HG02938 (cell line): ENCODE data around the gene CDK5RAP3.
"Not testable (repeated sequence)": the region's sequence is repeated elsewhere in the genome, so short reads cannot be mapped to it uniquely, and the experiment has no call there.

Experiments used
- ATAC-seq: cut with Tn5 transposase; IDR thresholded peaks from one replicate; pipeline ENCODE4 v1.9.1; 2021; ENCODE audit warnings: mild to moderate bottlenecking, moderate library complexity; ENCODE audit not compliant: unreplicated experiment

Gene CDK5RAP3

DNA sequence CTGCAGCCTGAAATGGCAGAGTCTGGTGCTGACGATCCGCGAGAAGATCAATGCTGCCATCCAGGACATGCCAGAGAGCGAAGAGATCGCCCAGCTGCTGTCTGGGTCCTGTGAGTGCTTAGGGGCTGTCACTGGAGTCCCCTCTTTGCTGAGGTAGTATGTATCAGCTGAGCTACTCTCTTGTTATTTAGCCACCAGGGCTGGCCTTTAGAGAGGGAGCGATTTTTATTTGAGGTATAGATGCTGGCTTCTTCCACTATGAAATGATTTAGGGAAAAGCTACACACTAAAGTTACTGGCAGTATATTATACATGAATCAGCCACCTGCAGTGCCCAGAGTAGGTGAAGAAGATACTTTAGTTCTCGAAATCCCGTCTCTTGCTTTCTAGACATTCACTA, 2.6 kb downstream of the CDK5RAP3 start:
- ATAC-seq, result no peak

DNA sequence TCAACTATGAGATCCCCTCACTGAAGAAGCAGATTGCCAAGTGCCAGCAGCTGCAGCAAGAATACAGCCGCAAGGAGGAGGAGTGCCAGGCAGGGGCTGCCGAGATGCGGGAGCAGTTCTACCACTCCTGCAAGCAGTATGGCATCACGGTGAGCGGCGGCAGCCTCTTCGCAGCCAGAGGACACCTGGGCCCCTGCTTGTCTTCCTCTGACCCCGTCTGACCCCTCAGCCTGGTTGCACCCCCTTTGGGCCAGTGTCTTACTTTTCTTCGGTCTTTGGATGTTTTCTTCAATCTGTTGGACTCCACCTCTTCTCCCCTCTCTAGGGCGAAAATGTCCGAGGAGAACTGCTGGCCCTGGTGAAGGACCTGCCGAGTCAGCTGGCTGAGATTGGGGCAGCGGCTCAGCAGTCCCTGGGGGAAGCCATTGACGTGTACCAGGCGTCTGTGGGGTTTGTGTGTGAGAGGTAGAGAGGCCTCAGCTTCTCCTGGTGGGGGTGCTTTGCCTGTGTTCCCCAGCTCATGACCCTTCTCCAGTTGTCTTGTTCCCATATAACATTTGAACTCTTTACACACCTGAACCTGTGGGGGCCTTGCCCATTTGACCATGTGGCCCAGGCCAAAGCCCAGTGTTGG, 4.4 kb downstream of the CDK5RAP3 start:
- no peak for ATAC-seq

DNA sequence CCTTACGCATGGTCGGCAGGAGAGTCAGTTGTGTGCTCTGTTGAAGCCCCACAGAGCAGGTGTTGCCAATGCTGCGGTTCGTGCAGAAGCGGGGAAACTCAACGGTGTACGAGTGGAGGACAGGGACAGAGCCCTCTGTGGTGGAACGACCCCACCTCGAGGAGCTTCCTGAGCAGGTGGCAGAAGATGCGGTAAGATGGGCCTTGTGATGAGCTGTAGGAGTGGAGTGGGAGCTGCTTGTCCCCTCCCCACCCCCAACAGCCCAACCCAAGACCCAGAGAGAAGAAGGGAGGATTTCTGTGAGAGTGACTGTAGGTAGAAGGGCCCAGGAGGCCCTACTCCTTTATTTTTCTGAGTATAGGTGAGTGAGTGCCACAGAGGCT, 4.9 kb downstream of the CDK5RAP3 start:
- ATAC-seq, result no peak

DNA sequence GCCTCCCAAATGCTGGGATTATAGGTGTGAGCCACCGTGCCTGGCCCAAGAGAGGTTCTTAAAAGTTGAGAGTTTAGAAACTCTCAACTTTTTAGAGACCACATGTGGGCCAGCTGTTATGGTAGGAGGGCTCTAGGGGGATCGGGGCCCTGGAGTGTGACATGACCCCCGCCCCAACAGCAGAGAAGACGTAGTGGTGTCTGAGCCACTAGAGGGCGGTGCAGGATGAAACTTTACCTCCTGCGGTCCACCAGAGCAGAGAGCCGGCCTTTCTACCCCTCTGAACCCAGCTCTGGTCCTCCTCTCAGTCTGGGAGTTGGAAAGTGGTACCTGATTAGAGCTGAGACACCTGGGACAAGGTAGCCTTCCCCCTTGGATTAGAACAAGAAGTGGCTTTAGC, 7.4 kb downstream of the CDK5RAP3 start:
- ATAC-seq, result no peak

DNA sequence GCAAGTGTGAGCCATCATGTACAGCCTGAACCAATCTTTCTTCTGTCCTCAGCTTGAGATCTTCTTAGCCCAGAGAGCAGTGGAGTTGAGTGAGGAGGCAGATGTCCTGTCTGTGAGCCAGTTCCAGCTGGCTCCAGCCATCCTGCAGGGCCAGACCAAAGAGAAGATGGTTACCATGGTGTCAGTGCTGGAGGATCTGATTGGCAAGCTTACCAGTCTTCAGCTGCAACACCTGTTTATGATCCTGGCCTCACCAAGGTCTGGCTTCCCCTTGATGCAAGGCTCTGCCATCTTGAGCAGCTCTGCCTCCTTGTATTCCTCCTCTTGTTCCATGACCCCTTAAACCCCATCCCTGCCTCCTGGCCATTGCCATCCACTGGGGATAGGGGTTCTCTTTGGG, 9.6 kb downstream of the CDK5RAP3 start:
- no peak for ATAC-seq

DNA sequence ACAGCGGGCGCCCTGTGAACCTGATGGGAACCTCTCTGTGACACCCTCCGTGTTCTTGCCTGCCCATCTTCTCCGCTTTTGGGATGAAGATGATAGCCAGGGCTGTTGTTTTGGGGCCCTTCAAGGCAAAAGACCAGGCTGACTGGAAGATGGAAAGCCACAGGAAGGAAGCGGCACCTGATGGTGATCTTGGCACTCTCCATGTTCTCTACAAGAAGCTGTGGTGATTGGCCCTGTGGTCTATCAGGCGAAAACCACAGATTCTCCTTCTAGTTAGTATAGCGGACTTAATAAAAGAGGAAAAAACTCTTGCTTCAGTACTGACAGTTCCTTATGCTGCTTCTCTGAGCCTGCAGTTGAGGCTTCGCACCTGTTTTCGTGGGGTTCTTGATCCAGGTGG, 10.5 kb downstream of the CDK5RAP3 start:
- ATAC-seq, result no peak

DNA sequence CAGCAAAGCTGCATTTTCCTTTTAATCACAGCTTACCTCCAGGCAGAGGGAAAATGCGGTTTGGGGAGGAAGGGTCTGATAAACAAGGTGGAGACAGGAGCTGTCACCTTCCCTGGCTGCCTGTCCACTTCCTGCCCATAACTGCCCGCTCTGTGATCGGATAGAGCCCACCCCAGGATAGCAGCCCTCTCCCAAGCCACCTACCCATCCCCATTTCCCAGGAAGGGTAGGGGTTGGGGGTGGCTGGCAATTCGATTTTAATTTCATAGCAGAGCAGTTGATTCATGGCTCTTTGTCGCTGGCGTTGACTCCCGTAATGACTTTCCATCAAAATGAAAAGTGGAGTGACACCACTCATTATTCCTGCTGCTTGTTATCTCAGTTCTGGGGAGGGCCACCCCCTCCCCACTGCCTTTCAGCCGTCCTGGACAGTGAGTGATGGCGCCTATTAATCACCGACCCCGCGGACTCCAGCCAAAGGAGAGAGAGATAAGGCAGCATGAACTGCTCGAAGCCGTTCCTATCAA, 11.2 kb downstream of the CDK5RAP3 start:
- no peak for ATAC-seq

DNA sequence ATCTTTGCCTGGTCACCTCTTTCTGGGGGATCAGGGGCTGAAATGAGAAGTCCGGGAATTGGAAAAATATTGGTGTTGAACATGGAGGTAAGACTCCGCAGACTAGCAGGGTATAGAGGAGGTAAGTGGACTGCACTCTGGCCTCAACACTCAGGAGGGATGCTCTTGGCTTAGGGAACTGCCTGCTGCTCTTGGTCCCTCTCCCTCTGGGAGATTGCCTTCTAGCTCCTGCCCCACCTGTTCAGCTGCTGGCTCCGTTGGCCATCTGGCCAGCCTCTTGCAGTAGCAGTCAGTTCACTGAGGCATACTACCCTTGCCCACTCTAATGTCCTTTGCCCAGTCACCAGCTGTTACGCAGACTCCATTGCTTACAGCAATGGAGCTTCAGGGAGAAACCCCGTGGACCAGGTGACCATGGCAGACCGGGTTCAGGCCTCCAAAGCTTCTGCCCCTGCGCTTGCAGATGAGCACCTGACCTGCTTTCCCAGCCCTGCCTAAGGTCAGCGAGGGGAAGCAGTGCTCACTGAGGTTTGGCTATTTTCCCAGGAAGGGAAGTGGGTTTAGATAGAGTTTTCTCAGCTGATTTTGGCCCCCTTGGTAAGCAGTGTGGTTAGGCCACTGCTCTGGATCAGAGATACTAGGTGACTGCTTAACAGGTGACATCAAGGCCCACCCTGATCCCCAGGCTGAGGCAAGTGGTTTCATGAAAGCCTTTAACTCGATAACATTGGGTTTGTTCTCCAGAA, 11.9 kb downstream of the CDK5RAP3 start:
- no peak for ATAC-seq

DNA sequence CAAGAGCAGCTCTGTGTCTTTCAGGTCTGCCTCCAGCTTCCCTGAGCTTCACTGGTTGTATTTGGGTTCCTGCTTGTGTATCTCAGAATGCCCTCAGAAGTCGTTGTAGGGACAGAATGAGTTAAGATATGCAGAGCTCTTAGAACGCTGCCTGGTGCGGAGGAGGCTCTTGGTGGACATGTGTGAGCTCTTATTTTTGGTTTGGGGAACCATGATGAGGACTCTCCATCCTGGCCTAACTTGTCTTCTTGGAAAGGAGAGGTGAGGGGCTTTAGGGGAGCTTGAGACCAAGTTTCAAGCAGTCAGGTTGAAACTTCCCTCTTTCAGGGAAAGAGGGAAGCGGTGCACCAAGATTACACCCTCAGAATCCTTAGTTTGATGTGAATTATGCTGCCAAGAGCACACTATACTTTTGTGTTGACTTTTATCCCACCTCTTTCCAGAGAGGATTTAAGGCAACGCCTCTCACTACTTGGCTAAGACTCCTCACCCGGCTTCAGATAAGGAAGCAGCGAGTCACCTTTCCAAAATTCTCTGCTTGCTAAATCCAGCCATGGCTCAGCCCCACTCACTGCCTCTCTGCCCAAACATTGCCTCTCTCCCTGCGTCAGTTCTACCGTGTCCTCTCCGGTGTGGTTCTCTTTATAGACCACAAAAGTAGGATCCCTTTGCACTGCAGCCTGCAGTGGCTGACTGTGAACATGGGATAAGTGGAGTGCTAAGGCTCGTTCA, 12.7 kb downstream of the CDK5RAP3 start:
- ATAC-seq, result no peak

DNA sequence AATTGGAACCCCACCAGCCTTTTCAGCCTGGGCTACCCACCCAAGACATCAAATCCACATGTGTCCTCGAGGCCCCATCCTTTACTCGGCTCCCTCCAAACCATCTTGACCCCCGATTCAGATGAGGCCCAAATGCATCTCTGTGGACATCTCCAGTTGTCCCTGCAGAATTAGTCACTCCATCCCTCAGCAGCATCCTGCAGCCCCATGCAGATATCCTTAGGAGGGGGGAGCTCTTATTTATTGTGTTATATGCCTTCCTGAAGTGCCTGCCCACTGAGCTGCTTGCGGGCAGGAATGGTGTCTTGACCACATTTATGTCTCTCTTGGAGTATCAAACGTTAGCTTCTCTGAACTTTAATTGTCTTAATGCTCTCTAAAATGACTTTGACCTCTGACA, 15.6 kb downstream of the CDK5RAP3 start:
- no peak for ATAC-seq

DNA sequence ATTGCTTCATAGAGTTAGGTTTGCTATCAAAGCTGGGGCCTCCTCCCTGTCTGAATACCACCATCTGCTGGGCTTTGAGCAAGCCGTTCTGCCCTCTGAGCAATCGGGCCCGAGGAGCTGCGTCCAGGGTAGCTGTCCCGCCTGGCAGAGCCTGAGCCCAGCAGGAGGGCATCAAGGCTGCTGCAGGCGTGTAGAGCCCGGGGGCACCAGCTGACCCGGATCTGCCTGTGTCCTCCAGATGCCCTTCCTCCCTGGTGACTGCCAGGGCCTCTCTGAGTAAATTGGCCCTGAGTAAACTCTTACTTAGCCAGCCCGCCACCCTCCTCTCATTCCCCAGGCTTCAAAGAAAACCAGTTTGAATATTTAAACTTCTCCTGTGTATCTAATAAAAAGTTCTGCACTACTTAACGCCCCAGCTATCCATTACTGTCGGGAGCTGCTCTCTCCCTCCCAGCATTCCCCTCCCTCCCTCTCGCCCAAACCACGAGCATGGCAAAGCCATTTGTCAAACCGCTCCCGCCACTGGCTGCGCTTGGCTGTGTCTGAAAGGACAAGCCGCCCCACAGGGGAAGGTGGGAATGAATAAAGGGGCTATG, 16.4 kb downstream of the CDK5RAP3 start:
- no peak for ATAC-seq

DNA sequence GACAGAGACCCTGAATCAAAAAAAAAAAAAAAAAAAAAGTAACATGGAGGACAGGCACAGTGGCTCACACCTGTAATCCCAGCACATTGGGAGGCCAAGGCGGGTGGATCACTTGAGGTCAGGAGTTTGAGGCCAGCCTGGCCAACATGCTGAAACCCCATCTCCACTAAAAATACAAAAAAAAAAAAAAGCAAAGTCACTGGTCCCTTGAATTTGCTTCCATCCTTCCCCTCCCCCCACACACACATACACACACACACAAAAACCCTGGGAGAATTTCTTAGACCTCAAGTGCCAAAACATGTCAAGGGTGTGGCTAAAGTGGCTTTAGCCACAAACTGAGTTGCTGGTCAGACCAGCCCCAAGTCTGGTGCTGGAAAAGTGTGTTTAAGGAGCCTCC, 17.5 kb downstream of the CDK5RAP3 start:
- ATAC-seq, result not testable (repeated sequence)

DNA sequence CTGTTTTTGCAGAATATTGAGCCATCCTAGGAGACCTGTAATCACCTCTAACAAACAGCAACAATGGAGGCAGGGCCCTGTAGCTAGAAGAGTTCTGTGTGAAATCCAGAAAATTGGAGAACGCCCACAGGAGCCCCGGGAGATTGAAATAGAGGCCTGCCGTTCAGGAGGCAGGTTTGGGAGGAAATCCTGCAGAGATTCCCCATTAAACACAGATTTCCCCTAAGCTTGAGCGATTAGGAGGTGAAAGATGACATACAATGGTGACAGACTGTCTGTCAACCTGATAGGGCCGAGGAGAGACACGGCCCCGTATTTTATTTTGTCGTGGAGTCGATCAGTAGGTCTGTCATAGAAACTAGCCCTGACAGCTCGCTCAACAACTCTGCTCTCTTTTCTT, 18.2 kb downstream of the CDK5RAP3 start:
- ATAC-seq, result no peak

DNA sequence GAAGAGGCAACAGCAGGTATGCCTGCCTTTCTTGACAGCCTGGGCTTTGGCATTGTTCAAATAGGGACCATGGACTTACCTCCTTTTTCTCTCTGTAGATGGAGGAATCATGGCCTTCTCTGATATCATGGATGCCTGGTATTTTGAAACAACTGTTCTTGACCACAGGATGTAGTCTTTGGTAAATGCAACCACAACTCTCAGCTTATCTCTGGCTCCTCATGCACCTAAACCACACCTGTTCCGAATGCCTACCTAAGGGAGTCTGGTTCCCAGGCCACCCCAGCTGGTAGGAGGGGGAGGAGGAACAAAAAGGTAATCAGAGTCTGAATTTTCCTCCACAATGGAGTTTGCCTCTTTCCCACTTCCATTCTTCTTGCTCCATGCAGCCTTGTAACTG, 18.8 kb downstream of the CDK5RAP3 start:
- no peak for ATAC-seq

DNA sequence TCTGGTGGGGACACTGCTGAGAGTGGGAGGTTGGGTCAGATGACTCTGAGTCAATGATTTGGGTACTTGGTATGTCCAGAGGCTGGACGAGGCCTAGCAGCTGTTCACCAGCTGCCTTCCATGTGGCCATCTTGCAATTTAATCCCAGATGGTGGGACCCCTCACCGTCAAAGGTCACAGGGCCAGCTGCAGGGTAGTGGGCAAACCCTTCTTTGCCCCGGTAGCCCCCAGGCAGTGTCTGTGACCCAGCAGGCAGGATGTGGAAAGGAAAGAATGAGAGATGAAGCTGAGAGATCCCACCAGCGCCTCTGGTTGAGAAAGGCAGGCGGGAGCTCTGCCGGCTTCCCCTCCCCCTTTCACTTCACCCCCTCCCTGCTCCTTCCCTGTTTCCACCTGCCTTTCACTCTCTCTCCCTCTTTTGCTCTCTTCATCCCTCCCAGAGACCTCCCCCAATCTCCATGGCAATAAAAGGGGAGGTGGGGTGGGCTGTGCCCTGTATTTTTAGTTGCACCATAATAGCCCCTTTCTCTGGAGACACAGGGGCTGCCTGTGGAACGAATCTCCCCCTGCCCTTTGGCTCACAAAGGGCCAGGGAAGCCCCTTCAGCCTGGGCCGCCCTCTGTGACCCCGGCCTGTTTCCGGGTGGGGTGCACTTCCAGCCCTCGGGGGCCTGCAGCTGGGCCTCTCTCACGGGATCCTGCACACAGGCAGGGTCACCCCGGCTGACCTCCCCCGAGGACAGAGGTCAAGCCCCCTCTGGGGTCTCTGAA, 20.2 kb downstream of the CDK5RAP3 start:
- no peak for ATAC-seq

DNA sequence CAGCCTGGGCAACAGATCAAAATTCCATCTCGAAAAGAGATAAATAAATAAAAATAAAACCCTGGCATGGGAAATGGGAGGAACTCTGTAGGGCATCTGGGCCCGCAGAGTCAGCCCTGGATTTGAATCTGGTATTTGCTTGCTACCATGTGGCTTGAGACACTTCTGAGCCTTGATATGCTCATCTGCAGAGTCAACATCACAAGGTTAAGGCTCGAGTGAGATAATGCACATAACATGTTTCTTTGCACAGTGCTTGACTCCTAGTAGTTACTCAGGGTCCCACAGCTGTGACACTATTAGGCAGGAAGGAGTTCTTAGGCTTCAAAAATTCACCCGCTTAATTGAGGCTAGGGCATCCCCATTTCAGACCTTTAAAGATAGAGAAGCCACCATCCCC, 21.3 kb downstream of the CDK5RAP3 start:
- ATAC-seq, result no peak

DNA sequence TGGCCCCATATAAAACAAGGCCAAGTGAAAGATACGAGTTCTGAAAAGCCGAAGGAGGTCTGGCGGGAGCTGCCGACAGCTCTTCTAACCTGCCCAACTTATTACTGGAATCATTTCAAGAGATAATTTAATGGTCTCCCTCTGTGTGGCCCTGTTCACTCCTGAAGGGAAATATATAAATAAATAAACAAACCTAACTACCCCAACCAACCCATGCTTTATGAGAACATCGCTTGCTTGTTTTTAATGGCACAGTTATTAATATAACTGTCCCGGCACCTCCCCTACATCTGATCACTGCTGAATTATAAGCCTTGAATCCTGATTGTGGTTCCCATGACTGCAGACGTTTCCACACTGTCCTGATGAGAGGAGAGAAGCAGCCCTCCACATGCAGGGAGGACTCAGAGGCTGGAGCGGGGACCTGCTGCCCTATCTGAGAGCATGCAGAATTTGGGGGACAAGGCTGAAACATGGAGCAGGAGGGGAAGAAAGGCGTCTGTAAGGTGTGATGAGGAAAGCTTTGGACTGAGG, 22.2 kb downstream of the CDK5RAP3 start:
- no peak for ATAC-seq

DNA sequence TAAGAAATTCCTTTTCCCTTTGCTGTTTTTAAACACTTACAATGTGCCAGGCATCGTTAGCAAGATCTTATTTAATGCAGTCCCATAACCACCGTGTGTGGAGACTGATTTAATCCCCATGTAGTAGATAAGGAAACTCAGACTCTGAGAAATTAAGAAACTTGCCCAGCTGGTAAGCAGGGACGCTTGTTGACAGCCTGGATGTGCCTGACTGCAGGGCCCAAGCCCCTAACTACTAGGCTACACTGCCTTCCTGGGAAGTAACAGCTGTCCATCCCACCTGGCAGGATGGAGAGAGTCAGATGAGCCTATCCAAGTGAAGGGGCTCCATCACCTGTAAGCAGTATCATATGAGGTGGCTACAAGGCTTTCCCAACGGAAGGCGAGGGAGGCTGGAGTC, 23.1 kb downstream of the CDK5RAP3 start:
- ATAC-seq, result no peak

DNA sequence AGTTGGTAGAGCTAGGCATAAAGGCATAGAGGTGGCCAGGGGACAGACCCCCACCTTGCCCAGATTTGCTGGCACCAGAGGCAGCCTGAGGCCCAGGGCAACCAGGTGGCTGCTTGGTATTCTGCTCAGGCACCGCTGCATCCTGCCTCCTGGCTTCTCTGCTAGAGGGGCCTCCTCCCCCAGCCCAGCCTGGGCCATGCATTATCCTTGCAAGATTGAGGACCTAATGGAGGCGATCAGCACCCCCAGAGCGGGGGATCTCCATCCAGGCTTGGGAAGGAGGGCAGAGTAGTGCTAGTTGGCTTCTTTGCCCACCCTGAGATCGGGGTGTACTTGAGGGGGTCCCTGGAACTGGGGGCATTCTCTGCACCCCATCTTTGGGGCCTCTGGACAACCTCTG, 23.8 kb downstream of the CDK5RAP3 start:
- no peak for ATAC-seq

DNA sequence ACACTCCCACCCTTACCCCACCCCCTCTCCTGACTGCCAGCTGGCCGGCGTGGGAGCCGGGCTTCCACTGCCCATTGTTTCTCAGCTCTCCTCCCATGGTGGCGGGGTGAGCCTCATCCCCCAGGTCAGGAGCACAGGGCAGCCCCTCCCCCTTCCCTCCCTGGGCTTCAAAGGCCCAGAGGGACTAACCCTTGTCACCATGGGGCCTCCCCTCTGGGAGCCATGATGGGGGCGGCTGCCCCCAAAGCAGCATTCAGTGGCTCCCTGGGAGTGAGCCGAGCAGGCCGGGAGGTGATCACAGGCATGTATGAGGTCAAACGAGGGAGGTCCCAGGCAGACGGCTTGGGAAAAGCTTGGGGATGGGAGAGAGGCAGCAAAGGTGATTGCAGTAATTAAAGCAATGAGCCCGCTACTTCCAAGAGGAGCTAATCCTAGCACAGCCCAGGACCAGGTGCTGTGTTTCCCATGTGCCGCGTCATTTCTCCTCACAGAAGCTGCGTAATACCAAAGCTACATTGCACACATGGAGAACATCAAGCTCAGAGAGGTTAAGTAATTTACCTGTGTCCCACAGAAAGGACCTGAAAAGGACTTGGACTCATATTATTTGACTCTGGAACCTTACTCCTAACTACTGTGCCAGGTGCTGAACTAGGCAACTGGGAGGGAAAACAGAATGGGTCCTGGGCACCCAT, 24.5 kb downstream of the CDK5RAP3 start:
- ATAC-seq, result no peak
